Measurements from ENCODE around the gene USH1C. TPM values are rescaled to one million over a fixed set of nuclear protein-coding genes. Genes with fewer than 3 reads are reported as not detected.

The USH1C gene
- total RNA-seq, 1 donor from 2014 or later = 0.24 TPM

- H3K27ac ChIP-seq = no peak overlapping the region
- no peaks in the 10 kb centered on the region for H3K9me3 ChIP-seq (ENCODE audit: low read depth)
- TF ChIP-seq CTCF (IDR thresholded peaks at IDR 0.05) (no peak), EZH2phosphoT487 (IDR thresholded peaks at IDR 0.05) (no peak), EZH2 (IDR thresholded peaks at IDR 0.05) (no peak)
- H3K27ac Mint-ChIP-seq = no peak overlapping the region
- H3K9me3 Mint-ChIP-seq = no peaks in the 10 kb centered on the region
- H3F3A ChIP-seq (ENCODE audit: low read depth) = no peaks in the 10 kb centered on the region
- peaks cover 8% of the 10 kb centered on the region for H3K27me3 Mint-ChIP-seq (ENCODE audit: insufficient read depth, low read depth)
- DNase-seq (ENCODE audit: low spot score) = no peak
- H3K4me2 ChIP-seq = no peak overlapping the region
- H3K36me3 Mint-ChIP-seq = peaks cover 2% of the 10 kb centered on the region
- no peak overlapping the region for H3K9ac ChIP-seq
- no peaks in the 10 kb centered on the region for H3K4me1 Mint-ChIP-seq
- no peak overlapping the region for H3K4me3 ChIP-seq
- H3K4me3 Mint-ChIP-seq = no peak overlapping the region
- H3K27me3 ChIP-seq = no peaks in the 10 kb centered on the region
- no peaks in the 10 kb centered on the region for H3K36me3 ChIP-seq
- H3K79me2 ChIP-seq (ENCODE audit: low read depth) = no peaks in the 10 kb centered on the region
- peaks cover 8% of the 10 kb centered on the region for H3K4me1 ChIP-seq
- no peak overlapping the region for H2AFZ ChIP-seq (replicated peaks)
- H4K20me1 ChIP-seq (ENCODE audit: low read depth) = no peaks in the 10 kb centered on the region
These were observed 84.8 kb downstream of the USH1C start for GRCh38 chr11:17459236-17459896.

- Histone ChIP-seq H3K4me1 (peaks cover 8% of the 10 kb centered on the region), H3K79me2 (ENCODE audit: low read depth) (no peaks in the 10 kb centered on the region), H3K9me3 (ENCODE audit: low read depth) (no peaks in the 10 kb centered on the region), H4K20me1 (ENCODE audit: low read depth) (no peaks in the 10 kb centered on the region), H3K27ac (no peak overlapping the region), H3K36me3 (no peaks in the 10 kb centered on the region), H3K4me3 (no peak overlapping the region), H3F3A (ENCODE audit: low read depth) (no peaks in the 10 kb centered on the region), H3K27me3 (no peaks in the 10 kb centered on the region), H3K4me2 (no peak overlapping the region), H3K9ac (no peak overlapping the region), H2AFZ (replicated peaks) (peak overlapping the region; percentile 65)
- H3K9me3 Mint-ChIP-seq = no peaks in the 10 kb centered on the region
- no peak overlapping the region for H3K4me3 Mint-ChIP-seq
- no peak for DNase-seq (ENCODE audit: low spot score)
- no peaks in the 10 kb centered on the region for H3K4me1 Mint-ChIP-seq
- peak overlapping the region; percentile 40 for H3K27ac Mint-ChIP-seq
- no peak for TF ChIP-seq EZH2 (IDR thresholded peaks at IDR 0.05)
- TF ChIP-seq EZH2phosphoT487 (IDR thresholded peaks at IDR 0.05) = no peak
- no peak for TF ChIP-seq CTCF (IDR thresholded peaks at IDR 0.05)
- H3K27me3 Mint-ChIP-seq (ENCODE audit: insufficient read depth, low read depth) = peaks cover 8% of the 10 kb centered on the region
- peaks cover 2% of the 10 kb centered on the region for H3K36me3 Mint-ChIP-seq
These were observed 85.9 kb downstream of the USH1C start for GRCh38 chr11:17458268-17458667.

GRCh38 chr11:17457396-17458173 lies 86.6 kb downstream of the USH1C start:
- Histone ChIP-seq H3K79me2 (ENCODE audit: low read depth) (no peaks in the 10 kb centered on the region), H3K27ac (no peak overlapping the region), H3K4me2 (peak overlapping the region; percentile 9), H4K20me1 (ENCODE audit: low read depth) (no peaks in the 10 kb centered on the region), H3K27me3 (no peaks in the 10 kb centered on the region), H3K4me1 (peaks cover 8% of the 10 kb centered on the region), H3F3A (ENCODE audit: low read depth) (no peaks in the 10 kb centered on the region), H2AFZ (replicated peaks) (peak overlapping the region; percentile 65), H3K9me3 (ENCODE audit: low read depth) (no peaks in the 10 kb centered on the region), H3K9ac (no peak overlapping the region), H3K4me3 (no peak overlapping the region), H3K36me3 (no peaks in the 10 kb centered on the region)
- Mint-ChIP-seq H3K4me3 (no peak overlapping the region), H3K27ac (no peak overlapping the region), H3K36me3 (peaks cover 2% of the 10 kb centered on the region), H3K4me1 (no peaks in the 10 kb centered on the region), H3K27me3 (ENCODE audit: insufficient read depth, low read depth) (peaks cover 8% of the 10 kb centered on the region), H3K9me3 (no peaks in the 10 kb centered on the region)
- no peak for TF ChIP-seq CTCF (IDR thresholded peaks at IDR 0.05)
- no peak for TF ChIP-seq EZH2 (IDR thresholded peaks at IDR 0.05)
- no peak for TF ChIP-seq EZH2phosphoT487 (IDR thresholded peaks at IDR 0.05)
- no peak for DNase-seq (ENCODE audit: low spot score)

Measured in neural progenitor cell (in vitro differentiated cells).